Activated CD4-positive, alpha-beta T cell treated with anti-CD3 and anti-CD28 coated beads for 1 hour (primary cell): ENCODE data around the gene NUCB1.

Experiments
- DNase-seq: peaks from one replicate; pipeline ENCODE4 v3.0.0-alpha.2; 2020

NUCB1 gene

DNA sequence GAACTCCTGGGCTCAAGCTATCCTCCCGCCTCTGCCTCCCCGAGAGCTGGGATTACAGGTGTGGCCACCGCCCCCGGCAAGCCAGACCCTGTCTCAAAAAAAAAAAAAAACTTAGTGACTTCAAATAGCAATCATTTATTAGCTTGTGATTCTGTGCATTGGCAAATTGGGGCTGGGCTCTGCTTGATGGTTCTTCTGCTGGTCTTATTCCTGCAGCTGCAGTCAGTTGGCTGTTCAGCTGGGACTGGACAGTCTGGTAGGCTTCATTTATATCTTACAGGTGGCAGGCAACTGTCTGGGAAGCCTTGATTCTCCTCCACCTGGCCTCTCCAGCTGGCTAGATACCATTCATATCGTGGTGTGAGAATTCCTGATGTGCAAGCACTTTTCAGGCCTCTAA, 40.8 kb downstream of the NUCB1 start:
- DNase-seq: no peak

DNA sequence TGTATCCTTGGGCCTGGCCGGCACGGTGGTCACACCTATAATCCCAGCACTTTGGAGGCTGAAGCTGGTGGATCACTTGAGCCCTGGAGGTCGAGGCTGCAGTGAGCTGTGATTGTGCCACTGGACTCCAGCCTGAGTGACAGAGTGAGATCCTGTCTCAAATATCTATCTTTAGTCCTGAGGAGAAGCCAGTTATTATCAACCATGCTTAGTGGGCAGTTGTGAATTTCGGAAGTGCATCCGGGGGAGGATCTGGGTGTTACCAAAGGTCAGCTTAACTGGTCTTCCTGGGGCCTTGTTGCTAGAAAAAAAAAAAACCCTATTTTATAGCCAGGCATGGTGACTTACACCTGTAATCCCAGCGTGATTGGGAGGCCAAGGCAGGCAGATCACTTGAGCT, 43.0 kb downstream of the NUCB1 start:
- DNase-seq: no peak

DNA sequence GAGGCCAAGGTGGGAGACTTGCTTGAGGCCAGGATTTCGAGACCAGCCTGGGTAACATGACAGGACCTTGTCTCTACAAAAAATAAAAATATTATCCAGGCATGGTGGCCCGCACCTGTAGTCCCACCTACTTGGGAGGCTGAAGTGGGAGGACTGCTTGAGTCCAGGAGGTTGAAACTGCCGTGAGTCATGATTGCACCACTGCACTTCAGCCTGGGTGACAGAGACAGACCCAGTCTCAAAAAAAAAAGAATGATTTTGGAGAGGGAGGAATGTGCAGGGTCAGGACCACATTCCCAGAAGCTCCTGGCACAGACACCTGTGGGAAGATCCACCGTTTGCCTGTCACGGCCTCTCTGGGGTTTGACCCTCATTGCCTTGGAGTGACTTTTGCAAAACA, 45.3 kb downstream of the NUCB1 start:
- DNase-seq: no peak

DNA sequence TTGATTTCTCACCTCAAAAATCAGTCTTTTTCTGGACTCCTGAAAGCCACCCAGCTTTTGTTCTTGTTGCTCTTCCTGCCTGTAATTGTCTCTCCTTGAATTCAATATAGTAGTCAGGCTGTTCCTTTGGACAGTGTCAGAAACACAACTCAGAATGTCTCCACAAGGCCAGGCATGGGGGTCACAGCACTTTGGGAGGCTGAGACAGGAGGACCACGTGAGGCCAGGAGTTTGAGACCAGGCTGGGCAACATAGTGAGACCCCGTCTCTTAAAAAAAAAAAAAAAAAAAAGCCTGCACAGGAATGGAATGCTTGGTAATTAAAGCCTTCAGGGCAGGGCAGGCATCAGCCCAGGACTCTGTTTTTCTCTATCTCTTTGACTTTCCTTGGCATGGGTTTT, 45.7 kb downstream of the NUCB1 start:
- DNase-seq: no peak

DNA sequence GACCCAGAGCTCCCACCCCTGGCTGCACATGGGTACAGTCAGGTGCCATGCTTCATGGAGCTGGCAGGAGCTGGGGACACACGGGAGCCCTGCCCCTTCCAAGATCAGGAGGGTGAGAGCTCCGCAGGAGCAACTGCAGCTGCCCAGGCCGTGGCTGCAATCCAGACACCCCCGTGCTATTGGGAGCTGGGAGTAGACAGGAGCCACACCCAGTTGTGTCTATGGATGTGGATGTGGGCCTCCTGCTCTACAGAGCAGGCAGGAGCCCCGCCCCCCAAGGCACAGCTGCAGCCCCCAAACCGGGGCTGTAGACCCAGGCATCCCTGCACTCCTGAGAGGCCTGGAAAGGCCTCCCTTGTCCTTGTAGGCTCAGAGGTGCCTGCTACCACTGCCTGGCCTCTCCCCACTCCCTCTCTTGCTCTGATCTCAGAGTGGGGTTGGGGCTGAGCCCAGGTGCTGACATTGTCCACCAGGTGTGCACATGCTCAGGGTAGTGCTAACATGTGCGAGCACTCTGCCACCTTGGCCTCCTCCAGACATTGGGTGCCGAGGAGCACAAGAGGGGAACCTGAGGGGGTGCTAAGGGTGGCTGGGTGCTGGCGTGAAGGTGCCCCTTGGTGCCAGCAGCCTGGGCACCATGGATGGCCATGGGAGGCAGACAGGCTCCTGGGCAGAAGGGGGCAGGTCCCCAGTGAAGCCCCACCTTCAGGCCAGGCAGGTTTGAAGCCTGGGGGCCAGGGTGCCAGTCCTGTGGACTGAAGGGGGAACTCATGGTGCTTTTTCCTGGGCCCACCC, 46.5 kb downstream of the NUCB1 start:
- DNase-seq: no peak

DNA sequence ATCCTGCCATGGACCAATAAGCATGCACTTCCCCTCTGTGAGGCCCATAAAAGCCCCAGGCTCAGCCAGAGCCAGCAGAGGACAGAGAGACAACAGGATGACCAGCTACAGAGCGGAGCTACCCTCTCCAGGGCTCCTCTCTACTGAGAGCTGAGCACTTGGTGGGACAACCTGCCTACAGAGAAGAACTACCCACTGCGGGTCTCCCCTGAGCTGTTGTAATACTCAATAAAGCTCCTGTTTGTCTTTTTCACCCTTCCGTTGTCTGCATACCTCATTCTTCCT, 47.1 kb downstream of the NUCB1 start:
- no peak for DNase-seq

DNA sequence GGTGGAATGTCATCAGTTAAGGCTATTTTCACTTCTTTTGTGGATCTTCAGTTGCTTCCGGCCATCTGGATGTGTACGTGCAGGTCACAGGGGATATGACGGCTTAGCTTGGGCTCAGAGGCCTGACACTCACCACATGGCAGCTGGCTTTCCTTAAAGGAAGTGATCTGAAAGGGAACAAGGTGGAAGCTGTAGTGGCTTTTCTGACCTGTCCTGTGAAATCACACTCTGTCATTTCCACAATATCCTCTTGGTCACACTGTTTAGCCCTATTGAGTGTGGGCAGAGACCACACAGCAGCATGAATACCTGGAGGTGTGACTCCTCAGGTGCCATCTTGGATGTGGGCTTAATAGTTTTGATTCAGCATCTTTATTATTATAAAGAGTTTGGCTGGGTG, 50.0 kb downstream of the NUCB1 start:
- no peak for DNase-seq

DNA sequence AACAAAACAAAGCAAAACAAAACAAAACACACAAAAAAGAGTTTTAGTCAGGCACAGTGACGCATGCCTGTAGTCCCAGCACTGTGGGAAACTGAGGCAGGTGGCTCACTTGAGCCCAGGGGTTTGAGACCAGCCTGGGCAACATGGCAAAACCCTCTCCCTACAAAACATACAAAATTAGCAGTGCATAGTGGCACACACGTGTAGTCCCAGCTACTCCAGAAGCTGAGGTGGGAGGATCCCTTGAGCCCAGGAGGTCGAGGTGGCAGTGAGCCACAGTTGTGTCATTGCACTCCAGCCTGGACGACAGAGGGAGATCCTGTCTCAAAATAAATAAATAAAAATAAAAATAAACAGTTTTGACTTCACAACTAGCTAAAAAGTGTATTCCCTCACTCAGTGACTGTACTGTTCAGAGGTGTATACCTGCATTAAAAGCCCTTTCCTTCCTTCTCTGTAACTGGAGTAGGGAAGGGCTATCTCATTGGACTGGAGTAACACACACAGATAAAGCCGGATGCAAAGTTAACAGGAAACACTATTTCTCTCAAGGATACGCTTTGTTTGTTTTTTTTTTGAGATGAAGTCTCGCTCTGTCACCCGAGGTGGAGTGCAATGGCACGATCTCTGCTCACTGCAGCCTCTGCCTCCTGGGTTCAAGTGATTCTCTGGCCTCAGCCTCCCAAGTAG, 50.9 kb downstream of the NUCB1 start:
- DNase-seq: no peak

DNA sequence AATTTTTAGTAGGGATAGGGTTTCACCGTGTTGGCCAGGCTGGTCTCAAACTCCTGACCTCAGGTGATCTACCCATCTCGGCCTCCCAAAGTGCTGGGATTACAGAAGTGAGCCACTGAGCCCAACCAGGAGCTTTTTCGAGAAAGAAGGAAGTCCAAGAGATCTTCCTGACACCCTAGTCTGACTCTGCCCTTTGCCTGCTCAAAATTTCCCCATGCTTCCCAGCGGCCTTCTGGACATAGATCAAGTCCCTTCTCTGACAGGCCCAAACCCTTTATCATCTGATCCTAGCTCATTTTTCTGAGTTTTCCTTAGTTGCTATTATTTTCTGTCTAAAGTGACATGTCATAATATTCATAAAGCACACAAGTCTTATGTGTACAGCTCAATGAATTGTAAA, 53.0 kb downstream of the NUCB1 start:
- DNase-seq: no peak

DNA sequence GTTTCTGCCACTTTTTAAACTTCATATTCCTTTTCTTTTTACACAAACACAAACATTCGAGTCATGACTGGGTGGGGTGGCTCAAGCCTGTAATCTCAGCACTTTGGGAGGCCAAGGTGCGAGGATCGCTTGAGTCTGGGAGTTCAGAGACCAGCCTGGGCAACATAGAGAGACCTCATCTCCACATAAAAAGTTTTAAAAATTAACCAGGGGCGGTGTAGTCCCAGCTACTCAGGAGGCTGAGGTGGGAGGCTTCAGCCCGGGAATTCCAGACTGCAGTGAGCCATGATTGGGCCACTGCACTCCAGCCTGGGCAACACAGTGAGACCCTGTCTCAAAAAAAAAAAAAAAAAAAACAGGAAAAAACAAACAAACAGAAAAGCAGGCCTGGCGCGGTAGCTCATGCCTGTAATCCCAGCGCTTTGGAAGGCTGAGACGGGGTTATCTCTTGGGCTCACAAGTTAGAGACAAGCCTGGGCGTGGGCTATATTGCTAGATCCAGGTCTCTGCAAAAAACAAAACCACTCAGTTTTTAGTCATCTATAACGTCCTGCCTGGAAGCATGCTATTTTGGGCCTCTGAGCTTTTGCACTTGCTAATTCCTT, 54.0 kb downstream of the NUCB1 start:
- DNase-seq: no peak

DNA sequence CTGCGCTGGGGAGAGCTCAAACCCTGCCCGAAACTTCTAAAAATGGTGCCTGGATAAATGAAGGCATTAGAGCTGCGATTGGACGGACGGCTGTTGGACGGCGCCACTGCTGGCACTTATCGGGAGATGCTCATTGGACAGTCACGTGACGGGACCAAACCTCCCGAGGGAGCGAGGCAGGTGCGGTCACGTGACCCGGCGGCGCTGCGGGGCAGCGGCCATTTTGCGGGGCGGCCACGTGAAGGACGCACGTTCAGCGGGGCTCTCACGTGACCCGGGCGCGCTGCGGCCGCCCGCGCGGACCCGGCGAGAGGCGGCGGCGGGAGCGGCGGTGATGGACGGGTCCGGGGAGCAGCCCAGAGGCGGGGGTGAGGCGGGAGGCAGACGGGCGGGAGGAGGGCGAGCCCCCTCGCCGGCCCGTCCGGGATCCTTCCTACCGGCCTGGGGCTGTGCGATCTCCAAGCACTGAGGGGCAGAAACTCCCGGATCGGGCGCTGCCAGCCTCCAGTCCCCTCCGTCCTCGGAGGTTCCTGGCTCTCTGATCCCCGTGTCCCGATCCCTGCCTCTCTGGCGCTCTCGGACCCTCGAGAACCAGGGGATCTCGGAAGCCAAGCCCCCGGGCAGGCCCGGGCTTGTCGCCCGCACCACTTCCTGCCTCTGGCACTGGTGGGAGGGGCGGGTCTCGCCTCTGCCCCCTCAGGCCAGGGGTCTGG, 54.6 kb downstream of the NUCB1 start, which contains the start of gene BAX:
Gene BAX (plus strand): TSS at position 281 of the 713 bp plus-strand sequence. CDS start 54 bp downstream, at position 335.
- DNase-seq: peak; percentile 76

DNA sequence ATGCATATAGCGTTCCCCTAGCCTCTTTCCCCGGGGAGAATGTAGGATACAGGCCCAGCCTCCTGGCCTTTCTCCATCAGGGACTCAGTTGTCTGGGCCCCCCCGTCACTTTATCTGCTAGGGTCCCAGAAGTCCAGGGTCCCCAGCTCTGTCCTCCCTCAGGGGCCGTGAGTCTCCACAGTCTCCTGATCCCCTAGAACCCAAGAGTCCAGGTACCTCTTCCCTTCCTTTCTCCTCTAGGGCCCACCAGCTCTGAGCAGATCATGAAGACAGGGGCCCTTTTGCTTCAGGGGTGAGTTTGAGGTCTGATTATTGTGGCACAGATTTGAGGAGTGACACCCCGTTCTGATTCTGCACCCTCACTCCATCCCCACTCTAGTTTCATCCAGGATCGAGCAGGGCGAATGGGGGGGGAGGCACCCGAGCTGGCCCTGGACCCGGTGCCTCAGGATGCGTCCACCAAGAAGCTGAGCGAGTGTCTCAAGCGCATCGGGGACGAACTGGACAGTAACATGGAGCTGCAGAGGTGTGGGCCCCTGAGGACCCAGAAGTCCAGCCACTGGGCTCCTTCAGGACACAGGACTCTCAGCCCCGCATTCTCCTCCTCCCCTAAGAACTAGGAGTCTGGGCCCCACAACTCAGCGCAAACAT, 55.3 kb downstream of the NUCB1 start:
- DNase-seq: no peak

DNA sequence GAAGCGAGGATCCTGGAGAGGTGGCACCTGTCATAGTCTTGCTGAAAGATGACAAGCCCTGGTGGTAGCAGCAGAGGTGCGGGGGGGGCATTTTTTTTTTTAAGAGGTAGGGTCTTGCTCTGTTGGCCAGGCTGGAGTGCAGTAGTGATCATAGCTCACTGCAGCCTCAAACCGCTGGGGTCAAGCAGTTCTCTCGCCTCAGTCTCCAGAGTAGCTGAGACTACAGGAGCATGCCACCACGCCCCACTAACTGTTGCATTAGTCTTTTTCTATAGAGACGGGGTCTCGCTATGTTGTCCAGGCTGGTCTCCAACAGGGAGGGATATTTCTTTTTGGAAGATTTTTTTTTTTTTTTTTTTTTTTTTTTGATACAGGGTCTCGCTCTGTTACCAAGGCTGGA, 57.9 kb downstream of the NUCB1 start:
- DNase-seq: no peak

DNA sequence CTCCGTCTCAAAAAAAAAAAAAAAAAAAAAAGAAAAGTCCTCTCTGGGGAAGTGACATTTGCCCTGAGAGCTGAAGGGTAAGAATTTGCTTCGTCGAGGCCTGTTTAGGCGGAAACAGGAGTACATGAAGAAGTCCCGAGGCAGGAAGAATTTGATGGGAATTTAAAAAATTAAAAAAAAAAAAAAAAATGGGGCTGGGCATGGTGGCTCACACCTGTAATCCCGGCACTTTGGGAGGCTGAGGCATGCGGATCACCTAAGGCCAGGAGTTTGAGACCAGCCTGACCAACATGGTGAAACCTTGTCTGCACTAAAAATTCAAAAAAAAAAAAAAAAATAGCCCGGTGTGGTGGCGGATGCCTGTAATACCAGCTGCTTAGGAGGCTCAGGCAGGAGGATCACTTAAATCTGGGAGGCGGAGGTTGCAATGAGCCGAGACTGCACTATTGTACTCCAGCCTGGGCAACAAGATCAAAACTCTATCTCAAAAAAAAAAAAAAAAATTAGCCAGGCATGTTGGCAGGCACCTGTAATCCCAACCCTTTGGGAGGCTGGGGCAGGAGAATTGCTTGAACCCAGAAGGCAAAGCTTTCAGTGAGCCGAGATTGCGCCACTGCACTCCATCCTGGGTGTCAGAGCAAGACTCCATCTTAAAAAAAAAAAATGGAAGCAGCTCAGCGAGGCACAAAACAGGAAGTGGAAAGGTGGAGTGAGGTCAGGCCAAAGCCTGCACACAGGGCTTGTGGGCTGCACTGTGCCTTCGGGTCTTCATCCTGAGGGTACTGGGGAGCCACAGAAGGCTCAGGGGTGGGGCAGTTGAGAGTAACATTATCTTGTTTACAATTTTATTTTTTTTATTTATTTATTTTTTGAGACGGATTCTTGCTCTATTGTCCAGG, 59.5 kb downstream of the NUCB1 start:
- DNase-seq: no peak

DNA sequence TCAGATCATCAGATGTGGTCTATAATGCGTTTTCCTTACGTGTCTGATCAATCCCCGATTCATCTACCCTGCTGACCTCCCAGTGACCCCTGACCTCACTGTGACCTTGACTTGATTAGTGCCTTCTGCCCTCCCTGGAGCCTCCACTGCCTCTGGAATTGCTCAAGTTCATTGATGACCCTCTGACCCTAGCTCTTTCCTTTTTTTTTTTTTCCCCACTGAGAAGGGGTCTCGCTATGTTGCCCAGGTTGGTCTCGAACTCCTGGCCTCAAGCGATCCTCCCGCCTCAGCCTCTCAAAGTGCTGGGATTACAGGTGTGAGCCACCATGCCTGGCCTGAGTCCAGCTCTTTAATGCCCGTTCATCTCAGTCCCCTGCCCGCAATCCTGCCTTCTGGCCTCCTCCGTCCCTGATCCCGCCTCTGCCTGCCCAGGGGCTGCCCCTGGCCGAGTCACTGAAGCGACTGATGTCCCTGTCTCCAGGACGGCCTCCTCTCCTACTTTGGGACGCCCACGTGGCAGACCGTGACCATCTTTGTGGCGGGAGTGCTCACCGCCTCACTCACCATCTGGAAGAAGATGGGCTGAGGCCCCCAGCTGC, 61.0 kb downstream of the NUCB1 start:
- DNase-seq: no peak

DNA sequence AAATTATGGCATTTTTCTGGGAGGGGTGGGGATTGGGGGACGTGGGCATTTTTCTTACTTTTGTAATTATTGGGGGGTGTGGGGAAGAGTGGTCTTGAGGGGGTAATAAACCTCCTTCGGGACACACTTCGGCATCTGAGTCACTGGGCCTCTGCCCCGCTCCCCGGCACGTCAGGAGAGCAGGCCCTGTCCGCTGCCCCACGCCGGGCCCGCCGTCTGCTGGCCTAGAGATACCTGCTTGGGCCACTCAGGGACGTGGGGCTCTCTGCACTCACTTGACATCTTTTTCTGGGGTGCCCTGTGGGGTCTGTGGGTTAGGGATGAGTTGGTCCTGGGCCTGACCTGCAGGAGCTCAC, 61.5 kb downstream of the NUCB1 start:
- no peak for DNase-seq

DNA sequence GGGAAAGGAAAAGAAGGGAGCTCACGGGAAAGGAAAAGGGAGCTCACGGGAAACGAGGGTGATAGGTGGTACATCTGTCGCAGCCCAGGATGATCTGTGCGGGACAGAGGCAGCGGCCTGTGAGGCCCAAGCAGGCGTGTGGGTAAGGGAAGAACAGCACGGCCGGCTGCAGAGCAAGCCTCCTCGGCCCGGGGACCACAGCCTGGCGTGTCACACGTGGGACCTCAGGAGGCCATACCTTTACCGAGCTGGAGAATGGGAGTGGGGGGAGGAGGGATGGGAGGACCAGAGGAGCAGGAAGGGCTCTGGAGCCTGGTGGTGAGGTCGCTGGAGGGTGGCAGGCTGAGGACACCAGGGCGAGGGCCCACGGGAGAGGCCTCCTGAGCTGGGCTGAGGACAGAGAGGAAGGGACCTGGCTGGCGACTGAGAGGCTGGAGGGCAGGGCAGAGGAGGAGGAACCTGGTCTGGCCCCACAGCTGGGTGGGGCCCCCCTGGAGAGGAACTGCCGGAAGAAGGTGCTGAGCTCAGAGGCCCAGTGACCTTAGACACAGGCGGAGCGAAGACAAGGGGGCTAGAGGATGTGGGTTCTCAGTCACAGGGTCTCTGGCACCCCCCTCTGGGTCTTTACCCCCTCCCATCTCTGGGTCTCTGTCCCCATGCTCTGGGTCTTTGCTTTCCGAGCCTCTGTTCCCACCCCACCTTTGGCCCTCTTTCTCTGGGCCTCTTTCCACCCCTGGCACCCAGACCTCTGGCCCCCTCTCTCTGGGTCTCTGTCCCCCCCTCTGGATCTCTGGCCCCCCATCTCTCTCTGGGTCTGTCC, 62.1 kb downstream of the NUCB1 start:
- DNase-seq: no peak

DNA sequence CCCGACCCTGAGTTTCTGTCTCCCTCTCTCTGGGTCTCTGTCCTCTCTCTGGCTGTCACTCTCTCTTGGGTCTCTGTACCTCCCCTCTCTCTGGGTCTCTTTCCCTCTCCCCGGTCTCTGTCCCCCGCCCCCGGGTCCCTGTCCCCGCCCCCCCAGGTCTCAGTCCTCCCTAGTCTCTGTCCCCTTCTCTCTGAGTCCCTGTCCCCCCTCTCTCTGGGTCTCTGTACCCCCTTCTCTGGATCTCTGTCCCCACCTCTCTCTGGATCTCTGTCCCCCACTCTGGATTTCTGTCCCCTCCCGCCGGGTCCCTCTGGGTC, 62.7 kb downstream of the NUCB1 start:
- DNase-seq: no peak

DNA sequence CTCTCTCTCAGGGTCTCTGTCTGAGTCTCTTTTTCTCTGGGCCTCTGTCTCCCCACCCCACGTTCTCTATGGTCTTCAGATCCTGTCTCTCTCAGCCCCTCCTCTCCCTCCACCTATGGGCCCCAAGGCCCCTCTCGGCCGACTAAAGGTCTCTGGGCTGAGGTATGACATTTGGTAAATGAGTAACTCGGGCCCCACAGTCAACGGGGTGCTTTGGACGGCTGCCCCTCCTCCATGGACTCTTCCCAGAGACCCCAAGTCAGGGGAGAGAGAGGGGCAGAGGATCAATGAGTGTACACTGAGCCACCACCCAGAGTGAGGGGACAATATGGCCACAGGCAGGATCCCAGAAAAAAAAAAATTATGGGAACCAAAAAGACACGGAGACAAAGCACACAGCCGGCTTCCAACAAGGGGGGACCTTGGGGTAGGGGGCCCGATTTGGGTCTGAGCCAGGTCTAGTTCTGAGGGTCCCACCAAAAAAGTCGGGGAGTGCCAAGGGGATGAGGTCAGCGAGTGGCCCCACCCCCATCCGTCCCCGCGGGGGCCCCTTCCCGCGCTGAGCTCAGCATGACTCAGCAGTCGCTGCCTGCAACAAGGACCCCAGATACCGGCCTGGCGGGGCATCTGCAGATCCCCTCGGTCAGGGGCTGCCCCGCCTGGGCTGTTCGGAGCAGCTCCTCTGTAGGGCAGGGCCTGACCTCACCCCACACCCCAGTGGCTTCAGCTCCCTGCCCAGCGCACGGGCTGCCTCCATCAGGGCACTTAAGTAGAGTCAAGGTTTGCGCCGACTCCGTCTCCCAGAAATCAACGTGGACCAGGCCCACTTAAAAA, 63.5 kb downstream of the NUCB1 start:
- DNase-seq: peak; percentile 32
